Kidney (tissue), 14 donors: Measurements from ENCODE around the gene WNK2. TPM values are rescaled to one million over a fixed set of nuclear protein-coding genes. Genes with fewer than 3 reads are reported as not detected.

Experiments used
- DNase-seq, 5 donors: peaks; one replicate each; pipeline ENCODE4 v3.0.0-alpha.2; 2013 to 2020
- FAIRE-seq: peaks from 2 replicates; lab custom pipeline; 2012; peaks lifted over from hg19 to GRCh38; lab: Jason Lieb, UNC
- H3K27ac ChIP-seq, 2 donors: one replicate each; pipeline ENCODE4 v1.7.0; 2013; ENCODE audit warnings: low read depth in 2 of 2, low read length in 2 of 2, inconsistent platforms in 1 of 2
- H3K27me3 ChIP-seq: one replicate; pipeline ENCODE4 v1.7.1; 2013; ENCODE audit warnings: low read length, inconsistent platforms; ENCODE audit not compliant: control insufficient read depth, insufficient read depth
- H3K36me3 ChIP-seq, 3 donors: one replicate each; pipeline versions ENCODE4 v1.7.0 to v1.7.1; 2013; ENCODE audit warnings: low read length in 3 of 3, control low read depth in 1 of 3, inconsistent platforms in 1 of 3; ENCODE audit not compliant: insufficient read depth in 3 of 3, control insufficient read depth in 2 of 3
- H3K4me1 ChIP-seq, 3 donors: one replicate each; pipeline versions ENCODE4 v1.7.0 to v1.7.1; 2013; ENCODE audit warnings: low read length in 3 of 3, inconsistent platforms in 1 of 3, low read depth in 1 of 3; ENCODE audit not compliant: control insufficient read depth in 2 of 3, insufficient read depth in 2 of 3
- H3K4me3 ChIP-seq, 3 donors: one replicate each; pipeline versions ENCODE4 v1.7.0 to v1.8.1; 2013; ENCODE audit warnings: low read length in 3 of 3, control low read depth in 1 of 3, inconsistent platforms in 1 of 3
- H3K9ac ChIP-seq, 3 donors: one replicate each; pipeline versions ENCODE4 v1.7.0 to v1.7.1; 2013; ENCODE audit warnings: low read length in 3 of 3, control low read depth in 1 of 3, inconsistent platforms in 1 of 3
- H3K9me3 ChIP-seq, 3 donors: one replicate each; pipeline versions ENCODE4 v1.7.0 to v1.7.1; 2013; ENCODE audit warnings: low read length in 3 of 3, control low read depth in 1 of 3, inconsistent platforms in 1 of 3; ENCODE audit not compliant: control insufficient read depth in 2 of 3, insufficient read depth in 1 of 3
- CTCF ChIP-seq: IDR thresholded peaks from 3 replicates; pipeline ENCODE4 v1.5.1; 2012; ENCODE audit warnings: mild to moderate bottlenecking, moderate library complexity, borderline replicate concordance; ENCODE audit not compliant: insufficient read depth; ENCODE audit errors: extremely low read depth
- intact Hi-C: fragments of 100-400 bp; cut with DNase I; formaldehyde crosslinking; loops from one replicate; pipeline ENCODE4 v1.11.1; 2022
- polyA plus RNA-seq: library from polyadenylated mRNA; stranded (reverse); fragments of 350-450 nt; fragmentation: Illumina TruSeq; extraction: RNeasy Lipid Tissue Mini Kit (QIAGEN cat#74804); gene quantifications from one replicate; pipeline ENCODE4 v1.2.3, GENCODE V29; 2014; ENCODE audit warnings: low read depth, low replicate concordance; ENCODE audit not compliant: insufficient read depth
- total RNA-seq: library from RNA; stranded (reverse); fragmentation: NEBNext Ultra II Directional; extraction: Animal tissue kit (Norgen Biotek cat#: 25700); gene quantifications from one replicate; pipeline ENCODE4 v1.2.1, GENCODE V29; 2021
- donor health status: control.
- donor health status: control.
- donor health status: control.
- donor health status: control.
- donor health status: control.
- donor health status: DM: yes; HTN: yes; CAD: no.
- donor health status: Normal renal cell carcinoma (clear cell type).

The WNK2 gene
- total and polyA plus RNA-seq, 2 donors from 2014 or later: 1.5 to 4.8 TPM

- Histone ChIP-seq H3K27me3 (no peaks in the 10 kb centered on the region), H3K9ac (no peak overlapping the region), H3K27ac (no peak overlapping the region), H3K36me3 (no peaks in the 10 kb centered on the region), H3K4me1 (no peaks in the 10 kb centered on the region), H3K9me3 (no peaks in the 10 kb centered on the region), H3K4me3 (no peak overlapping the region)
- intact Hi-C loops: no loop called here
- FAIRE-seq: no peak
- DNase-seq: peak in 1 of 5 donors; percentile 7
- TF ChIP-seq CTCF: no peak
Measured at GRCh38 chr9:93264338-93265125, 80.6 kb downstream of the WNK2 start.

- intact Hi-C loops: no loop called here
- H3K4me1 ChIP-seq: no peaks in the 10 kb centered on the region
Measured at GRCh38 chr9:93265301-93265971, 81.5 kb downstream of the WNK2 start.

GRCh38 chr9:93265972-93266371 lies 82.0 kb downstream of the WNK2 start:
- DNase-seq (no peak), FAIRE-seq (no peak)
- Histone ChIP-seq H3K27ac (no peak overlapping the region), H3K36me3 (no peaks in the 10 kb centered on the region), H3K4me3 (no peak overlapping the region), H3K27me3 (no peaks in the 10 kb centered on the region), H3K4me1 (no peaks in the 10 kb centered on the region), H3K9me3 (no peaks in the 10 kb centered on the region), H3K9ac (no peak overlapping the region)
- no peak for TF ChIP-seq CTCF
- intact Hi-C loops: no loop called here

More at GRCh38 chr9:93265301-93265971, 81.5 kb downstream of the WNK2 start:
- Histone ChIP-seq H3K27me3 (no peaks in the 10 kb centered on the region), H3K9ac (no peak overlapping the region), H3K27ac (no peak overlapping the region), H3K9me3 (no peaks in the 10 kb centered on the region), H3K36me3 (no peaks in the 10 kb centered on the region), H3K4me3 (no peak overlapping the region)
- FAIRE-seq (no peak), DNase-seq (peak in 1 of 5 donors; percentile 5)
- TF ChIP-seq CTCF: no peak
